GM18519 (cell line): Measurements from ENCODE around the gene ARSD.

Experiments
- ATAC-seq: cut with Tn5 transposase; IDR thresholded peaks from one replicate; pipeline ENCODE4 v1.9.1; 2021; ENCODE audit warnings: mild to moderate bottlenecking, moderate library complexity; ENCODE audit not compliant: unreplicated experiment, low FRiP score

ARSD gene

DNA sequence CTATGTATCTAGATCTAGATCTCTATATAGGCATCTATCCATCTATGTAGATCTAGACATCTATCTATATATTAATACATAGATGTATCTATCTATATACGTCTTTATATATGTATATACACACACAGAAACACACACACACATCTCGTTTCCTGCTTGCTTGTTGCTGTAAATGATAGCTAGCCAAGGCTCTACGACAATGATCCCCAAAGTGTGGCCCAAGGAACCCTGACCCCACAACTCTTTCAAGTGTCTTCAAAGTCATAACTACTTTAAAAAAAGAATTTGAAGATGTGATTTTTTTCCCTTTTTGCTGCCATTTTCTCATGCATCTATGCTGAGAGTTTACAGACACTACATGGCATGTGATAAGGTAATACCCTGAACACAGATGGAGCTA, 71.6 kb downstream of the ARSD start:
- no peak for ATAC-seq

GRCh38 chrX:2855761-2856160, 73.4 kb downstream of the ARSD start:
- no peak for ATAC-seq

DNA sequence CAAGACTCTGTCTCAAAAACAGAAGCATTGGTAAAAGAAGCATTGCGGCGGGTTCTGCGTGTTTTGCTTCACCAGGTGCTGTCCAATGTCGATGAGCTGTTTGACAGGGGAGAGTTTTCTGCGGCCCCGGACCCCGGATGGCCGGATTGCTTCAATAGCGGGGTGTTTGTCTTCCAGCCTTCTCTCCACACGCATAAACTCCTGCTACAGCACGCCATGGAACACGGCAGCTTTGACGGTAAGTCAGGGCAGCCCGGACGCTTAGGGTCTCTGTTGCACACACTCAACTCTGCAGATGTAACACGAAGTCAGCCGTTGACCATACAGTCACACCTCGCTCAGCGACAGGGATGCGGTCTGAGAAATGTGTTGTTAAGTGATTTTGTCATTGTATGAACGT, 74.2 kb downstream of the ARSD start:
- no peak for ATAC-seq
